ENCODE measurements around the gene TMEM30A. TPM values are rescaled to one million over a fixed set of nuclear protein-coding genes. Genes with fewer than 3 reads are reported as not detected.

Gene TMEM30A
- total and polyA plus RNA-seq, 2 donors (not counting 3 experiments of a cell fraction or from before 2014, with no cell fraction given) = 42.2 to 197 TPM

- no peak overlapping the region for H3K4me2 ChIP-seq (ENCODE audit: insufficient read depth, low read length)
- dilution Hi-C loops (cut with MboI; ENCODE audit: extremely low pct_ligation_motif_present, low sequenced_read_pairs) (no loop called here), intact Hi-C loops (cut with micrococcal nuclease) (no loop called here)
- H2AFZ ChIP-seq (ENCODE audit: low read depth, low read length) = no peak overlapping the region
- peaks cover 4% of the 10 kb centered on the region for H3K4me1 ChIP-seq (ENCODE audit: control insufficient read depth, extremely low read depth, insufficient read depth, low read length)
- H3K9me3 ChIP-seq (replicated peaks; ENCODE audit: control insufficient read depth, insufficient read depth, low read length) = no peaks in the 10 kb centered on the region
- H3K79me2 ChIP-seq (ENCODE audit: control insufficient read depth, insufficient read depth, low read length) = peaks cover 2% of the 10 kb centered on the region
- FAIRE-seq (no peak), DNase-seq (ENCODE audit: low read depth, low spot score) (no peak)
- H4K20me1 ChIP-seq (replicated peaks; ENCODE audit: control insufficient read depth, extremely low read depth, insufficient read depth, low read length) = no peaks in the 10 kb centered on the region
- POLR2A ChIA-PET = no interaction called here
- no peaks in the 10 kb centered on the region for H3K9me1 ChIP-seq (replicated peaks; ENCODE audit: control insufficient read depth, extremely low read depth, insufficient read depth, low read length)
- H3K27me3 ChIP-seq (ENCODE audit: control insufficient read depth in 2 of 2, insufficient read depth in 2 of 2, low read length in 2 of 2) = no peaks in the 10 kb centered on the region
- no peak overlapping the region for H3K27ac ChIP-seq (ENCODE audit: insufficient read depth, low read depth, low read length)
- CTCF ChIA-PET = no interaction called here
- H3K9ac ChIP-seq (replicated peaks; ENCODE audit: extremely low read depth, insufficient read depth, low read length) = no peak overlapping the region
- no TSS peak for BruUV-seq (replicated peaks)
- no peak overlapping the region for H3K4me3 ChIP-seq (replicated peaks in 1 of 3; ENCODE audit: insufficient read depth in 1 of 3, low read depth in 1 of 3, low read length in 3 of 3)
- H3K36me3 ChIP-seq (ENCODE audit: control insufficient read depth in 2 of 2, extremely low read depth in 1 of 2, insufficient read depth in 2 of 2, low read length in 2 of 2) = no peaks in the 10 kb centered on the region
- TF ChIP-seq EZH2 (IDR thresholded peaks at IDR 0.05; ENCODE audit: borderline replicate concordance, low read depth, low read length, severe bottlenecking) (no peak), CTCF (IDR thresholded peaks at IDR 0.05; ENCODE audit: extremely low read depth in 1 of 2, insufficient read depth in 1 of 2, low read depth in 1 of 2, low read length in 2 of 2) (no peak), POLR2A (IDR thresholded peaks at IDR 0.05; ENCODE audit: low read depth, low read length) (no peak), FOS (IDR thresholded peaks at IDR 0.05; ENCODE audit: borderline replicate concordance, insufficient read depth, low read length) (no peak), POLR2AphosphoS5 (IDR thresholded peaks at IDR 0.05; ENCODE audit: insufficient read depth, low read depth, low read length) (no peak), MAX (IDR thresholded peaks at IDR 0.05; ENCODE audit: insufficient read depth, insufficient read length) (no peak), GATA2 (IDR thresholded peaks at IDR 0.05; ENCODE audit: insufficient read depth, insufficient read length, low read depth, low read length) (no peak), JUN (IDR thresholded peaks at IDR 0.05; ENCODE audit: borderline replicate concordance, insufficient read depth, insufficient read length, low read depth) (no peak)
Measured at GRCh38 chr6:75290136-75290945, 5.7 kb upstream of the TMEM30A start.

Measured in endothelial cell of umbilical vein (primary cell).